ENCODE data around the gene SLC47A2. TPM values are rescaled to one million over a fixed set of nuclear protein-coding genes. Genes with fewer than 3 reads are reported as not detected.

Gene SLC47A2
- total and polyA plus RNA-seq, 2 experiments from 2014 or later = not detected

DNA sequence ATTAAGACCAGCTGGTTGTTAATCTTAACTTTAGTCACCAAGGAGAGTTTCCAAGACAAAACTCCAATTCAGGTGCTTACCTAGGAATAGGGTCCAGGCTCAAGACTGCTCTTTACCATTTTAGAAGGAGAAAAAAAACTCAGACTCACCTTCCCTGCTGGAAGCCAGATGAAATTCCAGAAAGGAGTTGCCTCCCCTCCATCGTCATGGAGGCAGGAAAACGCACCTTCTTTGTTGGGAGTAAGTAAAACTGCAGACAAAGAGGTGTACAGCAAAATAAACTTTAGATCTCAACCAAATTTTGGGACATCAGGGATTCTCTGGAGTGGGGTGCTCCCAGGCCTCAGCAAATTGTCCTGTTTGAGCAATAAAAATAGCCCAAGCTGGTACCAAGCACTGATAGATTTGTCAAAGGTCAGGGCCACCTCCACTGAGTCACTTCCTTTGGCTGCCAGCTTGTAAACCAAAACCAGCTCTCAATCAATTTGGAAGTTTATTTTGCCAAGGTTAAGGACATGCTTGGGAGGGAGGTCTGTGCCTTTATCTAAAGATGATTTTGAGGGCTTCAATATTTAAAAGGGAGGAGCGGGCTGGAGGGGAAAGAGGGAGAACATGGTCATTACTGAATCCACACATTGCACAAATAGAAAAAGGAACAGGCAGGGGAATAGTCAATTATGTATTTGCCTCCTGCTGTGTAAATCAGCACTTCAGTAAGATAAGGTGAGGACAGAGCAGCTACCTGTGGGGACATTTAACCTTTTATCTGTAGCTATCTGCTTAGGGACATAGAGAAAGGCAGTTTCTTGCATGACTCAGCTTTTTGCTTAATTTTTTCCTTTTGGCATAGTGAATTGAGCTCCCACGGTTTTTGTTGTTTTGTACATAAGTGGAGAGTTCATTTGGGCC is 69.3 kb downstream of the SLC47A2 start:
- in situ Hi-C loops (cut with MboI) = no loop called here
- 42 to 49% methylated on average over 4 of the region's 4 CpGs for WGBS, 2 experiments (ENCODE audit: low coverage in 1 of 2, low lambda C conversion rate in 2 of 2, missing lambda C conversion rate in 2 of 2)

GRCh38 chr17:19645734-19646201 is 70.6 kb downstream of the SLC47A2 start:
- Histone ChIP-seq H2AFZ (no peak overlapping the region), H3K4me1 (ENCODE audit: insufficient read depth) (peaks cover 32% of the 10 kb centered on the region), H3K4me2 (ENCODE audit: unreplicated experiment) (no peak overlapping the region), H3K9me3 (ENCODE audit: low read depth) (no peaks in the 10 kb centered on the region), H3K9me2 (ENCODE audit: insufficient read depth) (no peaks in the 10 kb centered on the region), H3F3A (ENCODE audit: insufficient read depth) (peaks cover 24% of the 10 kb centered on the region), H3K9ac (no peak overlapping the region), H3K27ac (no peak overlapping the region), H3K79me2 (ENCODE audit: insufficient read depth) (peaks cover 13% of the 10 kb centered on the region), H3K27me3 (replicated peaks; ENCODE audit: insufficient read depth) (no peaks in the 10 kb centered on the region), H4K20me1 (ENCODE audit: insufficient read depth) (no peaks in the 10 kb centered on the region), H3K4me3 (no peak overlapping the region), H3K36me3 (ENCODE audit: low read depth) (no peaks in the 10 kb centered on the region)
- 50 to 51% methylated on average over 4 of the region's 4 CpGs for WGBS, 2 experiments (ENCODE audit: low coverage in 1 of 2, low lambda C conversion rate in 2 of 2, missing lambda C conversion rate in 2 of 2)
- peak; percentile 28 for DNase-seq
- in situ Hi-C loops (cut with MboI) = no loop called here
- TF ChIP-seq EZH2phosphoT487 (IDR thresholded peaks at IDR 0.05; ENCODE audit: insufficient read depth, low read depth) (no peak), EZH2 (IDR thresholded peaks at IDR 0.05; ENCODE audit: insufficient read depth, poor library complexity, severe bottlenecking) (no peak)

More for the DNA sequence above, 69.3 kb downstream of the SLC47A2 start:
- peak overlapping the region; percentile 85 for H3K27ac ChIP-seq
- H3K36me3 ChIP-seq (ENCODE audit: low read depth) = no peaks in the 10 kb centered on the region
- no peaks in the 10 kb centered on the region for H3K27me3 ChIP-seq (replicated peaks; ENCODE audit: insufficient read depth)
- H3K4me2 ChIP-seq (ENCODE audit: unreplicated experiment) = peak overlapping the region; percentile 73
- TF ChIP-seq EZH2phosphoT487 (IDR thresholded peaks at IDR 0.05; ENCODE audit: insufficient read depth, low read depth) = no peak
- no peak for TF ChIP-seq EZH2 (IDR thresholded peaks at IDR 0.05; ENCODE audit: insufficient read depth, poor library complexity, severe bottlenecking)
- no peaks in the 10 kb centered on the region for H3K9me3 ChIP-seq (ENCODE audit: low read depth)
- H3K9me2 ChIP-seq (ENCODE audit: insufficient read depth) = no peaks in the 10 kb centered on the region
- peaks cover 37% of the 10 kb centered on the region for H3F3A ChIP-seq (ENCODE audit: insufficient read depth)
- peak overlapping the region; percentile 90 for H2AFZ ChIP-seq
- peaks cover 22% of the 10 kb centered on the region for H3K79me2 ChIP-seq (ENCODE audit: insufficient read depth)
- H3K4me3 ChIP-seq = peak overlapping the region; percentile 83
- peak overlapping the region; percentile 87 for H3K9ac ChIP-seq
- H3K4me1 ChIP-seq (ENCODE audit: insufficient read depth) = peaks cover 39% of the 10 kb centered on the region
- DNase-seq = peak; percentile 55
- no peaks in the 10 kb centered on the region for H4K20me1 ChIP-seq (ENCODE audit: insufficient read depth)

- no peak overlapping the region for H3K9ac ChIP-seq
- H3K9me3 ChIP-seq (ENCODE audit: low read depth) = no peaks in the 10 kb centered on the region
- H3K4me1 ChIP-seq (ENCODE audit: insufficient read depth) = peaks cover 21% of the 10 kb centered on the region
- H3K4me3 ChIP-seq = no peak overlapping the region
- TF ChIP-seq EZH2 (IDR thresholded peaks at IDR 0.05; ENCODE audit: insufficient read depth, poor library complexity, severe bottlenecking) (no peak), EZH2phosphoT487 (IDR thresholded peaks at IDR 0.05; ENCODE audit: insufficient read depth, low read depth) (no peak)
- peaks cover 21% of the 10 kb centered on the region for H3F3A ChIP-seq (ENCODE audit: insufficient read depth)
- 81% methylated on average over 5 of the region's 5 CpGs for WGBS, 2 experiments (ENCODE audit: low coverage in 1 of 2, low lambda C conversion rate in 2 of 2, missing lambda C conversion rate in 2 of 2)
- H3K27ac ChIP-seq = no peak overlapping the region
- H3K4me2 ChIP-seq (ENCODE audit: unreplicated experiment) = no peak overlapping the region
- DNase-seq = peak; percentile 18
- no peaks in the 10 kb centered on the region for H4K20me1 ChIP-seq (ENCODE audit: insufficient read depth)
- no peak overlapping the region for H2AFZ ChIP-seq
- no peaks in the 10 kb centered on the region for H3K9me2 ChIP-seq (ENCODE audit: insufficient read depth)
- H3K79me2 ChIP-seq (ENCODE audit: insufficient read depth) = peaks cover 7% of the 10 kb centered on the region
- in situ Hi-C loops (cut with MboI) = no loop called here
- no peaks in the 10 kb centered on the region for H3K36me3 ChIP-seq (ENCODE audit: low read depth)
- no peaks in the 10 kb centered on the region for H3K27me3 ChIP-seq (replicated peaks; ENCODE audit: insufficient read depth)
These were observed 71.7 kb downstream of the SLC47A2 start for GRCh38 chr17:19644493-19645210.

DNA sequence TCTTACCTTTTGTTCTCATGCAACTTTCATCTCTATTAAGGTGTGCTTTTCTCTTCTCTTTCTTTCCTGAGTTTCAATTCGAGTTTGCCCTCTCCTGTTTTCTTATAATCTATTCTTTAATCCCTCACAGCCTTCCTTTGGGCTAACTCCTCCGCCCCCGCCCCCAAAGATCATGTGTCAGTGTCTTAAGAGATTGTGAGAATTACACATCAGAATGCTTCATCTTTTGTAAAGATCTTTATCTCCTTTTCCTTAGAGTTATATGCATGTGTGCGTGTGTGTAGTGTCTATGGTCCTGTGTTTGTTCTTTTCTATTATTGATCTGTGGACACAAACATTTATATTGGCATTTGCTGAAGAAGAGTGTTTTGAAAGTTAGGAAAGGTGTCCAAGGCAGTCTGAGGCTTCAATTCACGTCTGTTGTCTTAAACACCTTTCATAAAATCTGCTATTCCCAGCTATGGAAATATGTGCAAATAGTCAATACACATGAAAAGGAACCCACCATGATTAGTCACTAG is 74.0 kb downstream of the SLC47A2 start:
- in situ Hi-C loops (cut with MboI) = no loop called here
- H3K9me2 ChIP-seq (ENCODE audit: insufficient read depth) = no peaks in the 10 kb centered on the region
- H3K79me2 ChIP-seq (ENCODE audit: insufficient read depth) = no peaks in the 10 kb centered on the region
- H3K9ac ChIP-seq = no peak overlapping the region
- H3K27me3 ChIP-seq (replicated peaks; ENCODE audit: insufficient read depth) = no peaks in the 10 kb centered on the region
- H3K9me3 ChIP-seq (ENCODE audit: low read depth) = no peaks in the 10 kb centered on the region
- H3K4me1 ChIP-seq (ENCODE audit: insufficient read depth) = peaks cover 11% of the 10 kb centered on the region
- H3F3A ChIP-seq (ENCODE audit: insufficient read depth) = peaks cover 10% of the 10 kb centered on the region; the same call in 1 of the 2 replicates
- no peak for DNase-seq
- TF ChIP-seq EZH2phosphoT487 (IDR thresholded peaks at IDR 0.05; ENCODE audit: insufficient read depth, low read depth) = no peak
- no peak for TF ChIP-seq EZH2 (IDR thresholded peaks at IDR 0.05; ENCODE audit: insufficient read depth, poor library complexity, severe bottlenecking)
- no peak overlapping the region for H3K4me2 ChIP-seq (ENCODE audit: unreplicated experiment)
- no peak overlapping the region for H3K4me3 ChIP-seq
- no peak overlapping the region for H2AFZ ChIP-seq
- no peaks in the 10 kb centered on the region for H3K36me3 ChIP-seq (ENCODE audit: low read depth)
- WGBS, 2 experiments (ENCODE audit: low coverage in 1 of 2, low lambda C conversion rate in 2 of 2, missing lambda C conversion rate in 2 of 2) = 64 to 71% methylated on average over 5 of the region's 5 CpGs
- no peaks in the 10 kb centered on the region for H4K20me1 ChIP-seq (ENCODE audit: insufficient read depth)
- no peak overlapping the region for H3K27ac ChIP-seq
